Endothelial cell of umbilical vein (primary cell): Measurements from ENCODE around the gene BTAF1.

Experiments
- CTCF ChIP-seq, 2 donors: IDR thresholded peaks; 1 replicate in 1 of 2; 2 replicates in 1 of 2; pipeline ENCODE4 v1.5.1; 2011; ENCODE audit warnings: low read length in 2 of 2, mild to moderate bottlenecking in 2 of 2, moderate library complexity in 2 of 2, control low read depth in 1 of 2, inconsistent platforms in 1 of 2, low read depth in 1 of 2; ENCODE audit not compliant: insufficient read depth in 1 of 2; ENCODE audit errors: extremely low read depth in 1 of 2
- EZH2 ChIP-seq: IDR thresholded peaks from 2 replicates; pipeline ENCODE4 v1.6.1; 2012; ENCODE audit warnings: borderline replicate concordance, low read depth, mild to moderate bottlenecking, moderate library complexity, low read length, inconsistent platforms; ENCODE audit not compliant: severe bottlenecking
- POLR2A ChIP-seq: IDR thresholded peaks from 2 replicates; pipeline ENCODE4 v1.6.1; 2012; ENCODE audit warnings: low read depth, mild to moderate bottlenecking, control low read depth, low read length
- POLR2AphosphoS5 ChIP-seq: IDR thresholded peaks from 2 replicates; pipeline ENCODE4 v1.6.1; 2012; ENCODE audit warnings: low read depth, mild to moderate bottlenecking, control low read depth, low read length, moderate library complexity; ENCODE audit not compliant: insufficient read depth

GRCh38 chr10:92005978-92006377 is 82.4 kb downstream of the BTAF1 start:
- TF ChIP-seq POLR2A (no peak), EZH2 (no peak), CTCF (IDR thresholded peaks at IDR 0.05; ENCODE audit: extremely low read depth in 1 of 2, insufficient read depth in 1 of 2, low read depth in 1 of 2, low read length in 2 of 2) (no peak), POLR2AphosphoS5 (no peak)
